HepG2 (cell line): ENCODE measurements around the gene CAVIN3. TPM values are rescaled to one million over a fixed set of nuclear protein-coding genes. Genes with fewer than 3 reads are reported as not detected.

Experiments used
- BATF2 ChIP-seq: sonication (generic); formaldehyde crosslinking; IDR thresholded peaks from 2 replicates; pipeline ENCODE4 v1.8.0; 2022; ENCODE audit warnings: mild to moderate bottlenecking, missing genetic modification reagents, moderate library complexity
- ESRRA ChIP-seq: sonication (generic); formaldehyde crosslinking; IDR thresholded peaks from 2 replicates; pipeline ENCODE4 v1.5.1; 2020; ENCODE audit warnings: mild to moderate bottlenecking, low read depth, missing genetic modification reagents
- ETV5 ChIP-seq: IDR thresholded peaks from 2 replicates; pipeline ENCODE4 v1.6.1; 2018; ENCODE audit warnings: missing biosample characterization, missing genetic modification reagents, inconsistent platforms, borderline replicate concordance
- EZH2 ChIP-seq: conservative IDR thresholded peaks from 2 replicates; pipeline ENCODE4 v1.6.1; 2012; ENCODE audit warnings: mild to moderate bottlenecking, low read depth, low read length, moderate library complexity
- FOXJ3 ChIP-seq: sonication (generic); formaldehyde crosslinking; IDR thresholded peaks from 2 replicates; pipeline ENCODE4 v1.4.0; 2020; ENCODE audit warnings: missing genetic modification reagents, mild to moderate bottlenecking, borderline replicate concordance
- FOXM1 ChIP-seq: sonication (generic); formaldehyde crosslinking; IDR thresholded peaks from 2 replicates; pipeline ENCODE4 v1.5.0; 2020; ENCODE audit warnings: missing genetic modification reagents
- GFI1 ChIP-seq: sonication (generic); formaldehyde crosslinking; IDR thresholded peaks from 2 replicates; pipeline ENCODE4 v1.5.0; 2020; ENCODE audit warnings: missing genetic modification reagents, mild to moderate bottlenecking, borderline replicate concordance
- HDAC6 ChIP-seq: fragments of 200-600 bp; sonication (generic); IDR thresholded peaks from 2 replicates; pipeline ENCODE4 v1.7.0; 2017; ENCODE audit warnings: mild to moderate bottlenecking, antibody characterized with exemption, low read length, low read depth
- HES4 ChIP-seq: sonication (generic); formaldehyde crosslinking; IDR thresholded peaks from 2 replicates; pipeline ENCODE4 v1.9.0; 2021; ENCODE audit warnings: mild to moderate bottlenecking, missing genetic modification reagents, borderline replicate concordance
- NCOA5 ChIP-seq: sonication (generic); formaldehyde crosslinking; IDR thresholded peaks from 2 replicates; pipeline ENCODE4 v1.4.0; 2020; ENCODE audit warnings: missing genetic modification reagents
- NFE2 ChIP-seq: sonication (generic); formaldehyde crosslinking; IDR thresholded peaks from 2 replicates; pipeline ENCODE4 v1.4.0; 2020; ENCODE audit warnings: missing genetic modification reagents
- NR2F1 ChIP-seq, 2 experiments: fragments of 450-650 bp in 1 of 2; formaldehyde crosslinking in 1 of 2; IDR thresholded peaks; 2 replicates each; pipeline versions ENCODE4 v1.5.0 to v1.6.1; 2016 to 2020; ENCODE audit warnings: mild to moderate bottlenecking in 1 of 2, missing compliant biosample characterization in 1 of 2, missing genetic modification reagents in 1 of 2, moderate library complexity in 1 of 2
- POLR2AphosphoS2 ChIP-seq: IDR thresholded peaks from 2 replicates; pipeline ENCODE4 v1.6.1; 2011; ENCODE audit warnings: low read depth, low read length, improper control_type of control experiment
- RARG ChIP-seq: sonication (generic); formaldehyde crosslinking; IDR thresholded peaks from 2 replicates; pipeline ENCODE4 v1.4.0; 2020; ENCODE audit warnings: low read depth, mild to moderate bottlenecking, missing genetic modification reagents
- RBM22 ChIP-seq: fragments of 200-400 bp; formaldehyde crosslinking; optimal IDR thresholded peaks from 2 replicates; pipeline ENCODE3; 2017; ENCODE audit warnings: mild to moderate bottlenecking, low read length, moderate library complexity
- RNF2 ChIP-seq: fragments of 450-650 bp; conservative IDR thresholded peaks from 2 replicates; pipeline ENCODE4 v1.6.1; 2016; ENCODE audit warnings: low read depth
- THAP7 ChIP-seq: sonication (generic); formaldehyde crosslinking; IDR thresholded peaks from 2 replicates; pipeline ENCODE4 v1.8.1; 2023; ENCODE audit warnings: mild to moderate bottlenecking, missing genetic modification reagents
- ZIK1 ChIP-seq: sonication (generic); formaldehyde crosslinking; IDR thresholded peaks from 2 replicates; pipeline ENCODE4 v1.5.0; 2020; ENCODE audit warnings: mild to moderate bottlenecking, low read depth, missing genetic modification reagents, borderline replicate concordance
- ZNF101 ChIP-seq: sonication (generic); formaldehyde crosslinking; IDR thresholded peaks from 2 replicates; pipeline ENCODE4 v1.4.0; 2020; ENCODE audit warnings: mild to moderate bottlenecking, low read depth, missing genetic modification reagents, borderline replicate concordance
- ZNF160 ChIP-seq: sonication (generic); formaldehyde crosslinking; IDR thresholded peaks from 2 replicates; pipeline ENCODE4 v1.8.0; 2022; ENCODE audit warnings: mild to moderate bottlenecking, inconsistent platforms, missing genetic modification reagents
- ZNF205 ChIP-seq: IDR thresholded peaks from 2 replicates; pipeline ENCODE4 v1.6.1; 2018; ENCODE audit warnings: missing biosample characterization, missing genetic modification reagents
- ZNF260 ChIP-seq: sonication (generic); formaldehyde crosslinking; IDR thresholded peaks from 2 replicates; pipeline ENCODE4 v1.4.0; 2020; ENCODE audit warnings: missing genetic modification reagents, low read depth, mild to moderate bottlenecking, borderline replicate concordance
- ZNF292 ChIP-seq: sonication (generic); formaldehyde crosslinking; IDR thresholded peaks from 2 replicates; pipeline ENCODE4 v1.8.1; 2022; ENCODE audit warnings: mild to moderate bottlenecking, low read depth, missing genetic modification reagents, borderline replicate concordance
- ZNF367 ChIP-seq: sonication (generic); formaldehyde crosslinking; IDR thresholded peaks from 2 replicates; pipeline ENCODE4 v1.4.0; 2020; ENCODE audit warnings: missing genetic modification reagents, borderline replicate concordance
- ZNF660 ChIP-seq: sonication (generic); formaldehyde crosslinking; IDR thresholded peaks from 2 replicates; pipeline ENCODE4 v1.5.1; 2020; ENCODE audit warnings: mild to moderate bottlenecking, low read depth, missing genetic modification reagents, borderline replicate concordance
- ZNF691 ChIP-seq: sonication (generic); formaldehyde crosslinking; IDR thresholded peaks from 2 replicates; pipeline ENCODE4 v1.4.0; 2020; ENCODE audit warnings: missing genetic modification reagents, low read depth, mild to moderate bottlenecking, borderline replicate concordance
- ZNF761 ChIP-seq: sonication (generic); formaldehyde crosslinking; conservative IDR thresholded peaks from 2 replicates; pipeline ENCODE4 v1.4.0; 2020; ENCODE audit warnings: mild to moderate bottlenecking, missing genetic modification reagents
- ZNF768 ChIP-seq: sonication (generic); formaldehyde crosslinking; IDR thresholded peaks from 2 replicates; pipeline ENCODE4 v1.4.0; 2020; ENCODE audit warnings: missing genetic modification reagents
- ZSCAN12 ChIP-seq: sonication (generic); formaldehyde crosslinking; IDR thresholded peaks from 2 replicates; pipeline ENCODE4 v1.9.0; 2021; ENCODE audit warnings: mild to moderate bottlenecking, missing genetic modification reagents
- ZSCAN22 ChIP-seq: sonication (generic); formaldehyde crosslinking; IDR thresholded peaks from 2 replicates; pipeline ENCODE4 v1.4.0; 2020; ENCODE audit warnings: mild to moderate bottlenecking, missing genetic modification reagents
- ZSCAN25 ChIP-seq: sonication (generic); formaldehyde crosslinking; IDR thresholded peaks from 2 replicates; pipeline ENCODE4 v1.8.0; 2022; ENCODE audit warnings: mild to moderate bottlenecking, missing genetic modification reagents
- polyA plus RNA-seq, 8 experiments: library from polyadenylated mRNA; depleted of rRNA in 3 of 8; stranded (reverse) in 7 of 8; unstranded in 1 of 8; fragments of >200 nt; fragmentation: Illumina TruSeq in 4 of 8; extraction: Trizol in 4 of 8; gene quantifications; 2 replicates each; pipeline versions ENCODE4 v1.2.1 to v1.2.3, GENCODE V29; 2011 to 2016; ENCODE audit warnings: low read depth in 4 of 8, missing spikeins in 1 of 8, mixed read lengths in 1 of 8; ENCODE audit not compliant: insufficient read depth in 1 of 8
- total RNA-seq, 5 experiments: library from RNA; depleted of rRNA; stranded (reverse); fragments of >200 nt; fragmentation: Illumina TruSeq; extraction: Trizol; gene quantifications; 2 replicates each; pipeline ENCODE4 v1.2.3, GENCODE V29; 2016; ENCODE audit warnings: low read depth in 1 of 5

Gene CAVIN3
- total and polyA plus RNA-seq, 2 of the 13 experiments (the other 11 are each of a cell fraction or from before 2014, with no cell fraction given), result not detected

- no peak for TF ChIP-seq BATF2 (CRISPR knock-in tag)
- peak; percentile 58; the same call in 1 of the 2 replicates for TF ChIP-seq ESRRA
- TF ChIP-seq HES4, result no peak
- no peak for TF ChIP-seq ZNF768
- no peak for TF ChIP-seq ZNF292 (CRISPR knock-in tag)
- TF ChIP-seq ZNF660 (CRISPR knock-in tag), result no peak
- TF ChIP-seq ZIK1 (CRISPR knock-in tag), result no peak
- no peak for TF ChIP-seq ZSCAN12 (CRISPR knock-in tag)
- TF ChIP-seq ZSCAN22 (CRISPR knock-in tag), result no peak
- peak; percentile 64; the same call in 1 of the 2 replicates for TF ChIP-seq ETV5 (CRISPR knock-in tag)
- TF ChIP-seq ZNF160 (CRISPR knock-in tag), result no peak
- TF ChIP-seq NR2F1 (CRISPR knock-in tag; IDR thresholded peaks at IDR 0.05), result peak; percentile 51 to 68; a peak in 3 of 4 replicates
- TF ChIP-seq FOXM1, result no peak
- TF ChIP-seq ZNF367 (CRISPR knock-in tag), result no peak
- no peak for TF ChIP-seq NFE2 (CRISPR knock-in tag)
- TF ChIP-seq ZNF691 (CRISPR knock-in tag), result no peak
- no peak for TF ChIP-seq RARG (CRISPR knock-in tag)
- TF ChIP-seq POLR2AphosphoS2, result no peak
- TF ChIP-seq ZNF101 (CRISPR knock-in tag), result no peak
- no peak for TF ChIP-seq ZNF761 (CRISPR knock-in tag)
- no peak for TF ChIP-seq HDAC6
- peak; percentile 46; the same call in 1 of the 2 replicates for TF ChIP-seq GFI1 (CRISPR knock-in tag)
- TF ChIP-seq ZNF260 (CRISPR knock-in tag), result no peak
- TF ChIP-seq NCOA5 (CRISPR knock-in tag), result no peak
- no peak for TF ChIP-seq EZH2
- no peak for TF ChIP-seq THAP7
- no peak for TF ChIP-seq RBM22
- peak; percentile 46; the same call in 1 of the 2 replicates for TF ChIP-seq ZNF205 (CRISPR knock-in tag)
- TF ChIP-seq ZSCAN25, result 0 out of 2 replicates have a peak, but pooled peaks have one; percentile 47
- TF ChIP-seq RNF2, result no peak
- no peak for TF ChIP-seq FOXJ3
Observed at GRCh38 chr11:6353367-6353987, 33.2 kb upstream of the CAVIN3 start (continued).
